HS-5 (cell line): ENCODE data around the gene RPS14.

ENCODE experiments used
- DNase-seq: peaks from one replicate; pipeline ENCODE4 v3.0.0-alpha.2; 2012; ENCODE audit warnings: low read depth

The RPS14 gene

DNA sequence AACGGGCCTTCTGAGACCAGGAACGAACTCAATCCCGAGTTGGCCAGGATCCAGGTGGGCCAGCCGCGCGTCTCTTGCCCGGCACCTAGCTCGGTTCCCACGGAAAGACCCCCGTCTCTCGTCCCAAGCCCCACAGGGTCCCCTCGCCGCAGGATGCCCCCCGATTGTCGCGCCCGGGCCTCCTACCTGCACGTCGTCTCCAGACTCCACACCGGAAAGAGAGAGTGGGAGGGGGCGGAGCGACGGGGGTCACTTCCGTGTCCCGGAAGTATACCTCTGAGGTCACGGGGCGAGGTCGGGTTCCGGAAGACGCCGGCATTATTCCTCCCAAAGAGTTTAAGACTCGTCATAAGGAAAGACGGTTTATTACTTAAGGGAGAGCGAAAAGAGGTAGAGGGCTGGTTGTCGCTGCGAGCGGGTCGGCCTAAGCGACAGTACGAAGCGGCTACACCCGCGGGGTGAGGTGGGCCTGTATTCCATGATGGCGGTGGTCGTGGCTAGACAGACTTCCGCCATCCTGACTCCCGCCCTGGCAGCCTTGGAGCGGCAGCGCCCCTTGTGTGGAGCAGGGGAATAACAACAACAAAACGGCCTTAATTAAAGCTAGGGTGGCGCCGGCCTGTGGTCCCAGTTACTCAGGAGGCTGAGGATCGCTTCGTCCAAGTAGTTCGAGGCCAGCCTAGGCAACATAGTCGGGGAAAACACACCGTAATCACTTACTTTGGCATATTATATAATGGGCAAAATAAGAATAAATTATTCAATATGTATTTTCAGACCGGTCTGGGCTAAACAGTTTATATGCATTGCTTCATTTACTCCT lies at the start of gene RPS14:
Gene RPS14, minus strand, starts transcription at position 223 of the 823 bp plus-strand sequence. CDS start 2,006 bp downstream, outside the sequence.
- DNase-seq: peak; percentile 91

- no peak for DNase-seq
Observed at GRCh38 chr5:150498971-150499370, 49.4 kb upstream of the RPS14 start.

DNA sequence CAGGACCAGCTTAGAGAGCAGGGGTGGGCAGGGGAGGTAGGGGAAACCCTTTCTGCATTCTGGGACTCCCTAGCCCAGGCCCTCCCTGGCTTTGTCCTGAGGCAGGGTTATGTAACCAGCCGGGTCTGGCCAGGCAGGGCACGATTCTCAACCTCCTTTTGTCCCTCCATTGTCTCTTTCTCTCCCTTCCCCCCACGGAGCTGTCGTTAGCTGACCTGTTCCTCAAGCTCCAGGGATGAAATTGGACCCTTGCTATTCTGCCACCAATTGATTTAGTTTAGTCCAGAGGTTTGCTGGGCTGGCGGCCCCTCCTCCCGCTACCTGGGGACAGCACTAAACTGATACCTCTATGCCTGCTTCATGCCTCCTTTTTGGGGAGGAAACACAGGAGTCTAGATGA lies 49.0 kb upstream of the RPS14 start:
- DNase-seq: no peak

DNA sequence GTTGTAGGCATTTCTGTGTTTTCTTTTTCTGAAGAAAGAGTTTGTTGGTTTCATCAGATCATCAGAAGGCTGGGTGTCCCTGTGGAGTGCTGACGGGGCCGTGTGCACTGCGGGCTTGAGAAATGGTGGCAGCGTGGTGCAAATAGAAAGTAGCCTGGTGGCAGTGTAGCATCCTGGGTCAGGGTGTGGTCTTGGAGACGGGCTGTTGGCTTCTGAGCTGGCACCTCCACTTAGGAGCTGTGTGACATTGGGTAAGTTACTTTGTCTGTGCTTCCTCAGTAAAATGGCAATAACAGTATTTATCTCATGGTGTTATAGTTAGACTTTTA lies 48.4 kb upstream of the RPS14 start:
- DNase-seq: no peak

- peak; percentile 91 for DNase-seq
Observed at GRCh38 chr5:150497274-150497988, 47.9 kb upstream of the RPS14 start.

- DNase-seq: no peak
Observed at GRCh38 chr5:150496534-150496933, 47.0 kb upstream of the RPS14 start.

- no peak for DNase-seq
Observed at GRCh38 chr5:150496098-150496497, 46.6 kb upstream of the RPS14 start.

GRCh38 chr5:150492621-150493020 lies 43.1 kb upstream of the RPS14 start:
- DNase-seq: peak; percentile 88

- no peak for DNase-seq
Observed at GRCh38 chr5:150491876-150492275, 42.3 kb upstream of the RPS14 start.

DNA sequence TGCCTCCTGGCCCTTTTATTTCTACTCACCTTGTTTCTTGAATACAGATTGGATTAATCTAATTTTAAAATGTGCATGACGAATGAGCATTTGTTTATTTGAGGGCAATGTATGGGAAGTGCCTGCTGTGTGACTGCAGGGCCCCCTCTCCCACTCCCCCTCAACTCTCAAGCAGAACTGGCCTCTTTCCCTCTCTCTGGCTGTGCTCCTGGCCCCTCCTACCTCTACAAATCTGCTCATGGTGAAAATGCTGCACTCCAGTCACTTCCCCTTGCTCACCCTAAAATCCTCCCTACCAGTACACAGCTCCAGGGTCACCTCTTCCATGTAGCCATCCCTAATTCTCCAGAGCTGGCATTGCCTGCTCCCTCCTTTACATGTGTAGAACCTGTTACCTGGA lies 41.2 kb upstream of the RPS14 start:
- DNase-seq: no peak

- no peak for DNase-seq
Observed at GRCh38 chr5:150490296-150490669, 40.7 kb upstream of the RPS14 start.

GRCh38 chr5:150489360-150490295 lies 40.1 kb upstream of the RPS14 start:
- no peak for DNase-seq

GRCh38 chr5:150488519-150489359 lies 39.2 kb upstream of the RPS14 start:
- DNase-seq: no peak

DNA sequence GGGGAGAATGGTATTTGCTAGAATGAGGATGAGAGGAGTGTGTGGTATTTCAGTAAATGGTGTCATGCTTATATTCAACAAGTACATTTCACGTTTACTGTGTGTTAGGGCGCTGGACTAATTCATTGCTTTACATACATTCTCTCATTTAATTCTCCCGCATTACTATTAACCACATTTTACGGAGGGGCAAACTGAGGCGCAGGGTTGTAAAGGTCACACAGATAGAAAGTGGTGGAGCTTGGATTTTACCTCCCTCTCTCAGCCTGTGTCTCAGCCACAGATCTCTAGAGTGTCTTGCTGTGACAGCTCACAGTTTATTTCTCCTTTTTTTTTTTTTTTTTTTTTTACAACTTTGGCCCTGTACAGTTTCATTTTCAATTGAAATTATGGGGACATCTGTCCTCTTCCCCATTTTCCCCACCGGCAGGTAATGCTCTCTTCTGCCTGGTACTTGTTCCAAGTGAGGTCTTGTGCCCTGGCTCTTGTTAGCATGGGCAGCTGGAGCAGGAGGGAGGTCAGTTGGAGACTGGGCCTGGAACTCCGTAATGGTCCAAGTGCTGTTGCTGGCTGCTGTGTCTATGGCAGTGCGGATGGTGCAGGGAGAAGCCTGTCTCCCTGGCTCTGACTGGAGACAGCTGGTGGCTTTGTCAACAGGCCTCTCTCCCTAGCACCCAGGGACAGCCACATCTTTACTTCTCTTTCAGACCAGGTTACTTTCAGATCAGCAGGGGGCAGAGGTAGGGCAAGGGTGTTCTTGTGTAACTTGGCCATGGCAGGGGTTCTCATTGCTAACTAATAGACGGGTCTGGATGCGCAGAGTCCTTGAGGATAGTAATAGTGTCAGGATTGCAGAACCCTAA lies 37.9 kb upstream of the RPS14 start:
- DNase-seq: no peak

GRCh38 chr5:150486402-150487198 lies 37.1 kb upstream of the RPS14 start:
- no peak for DNase-seq

- DNase-seq: no peak
Observed at GRCh38 chr5:150485693-150486401, 36.3 kb upstream of the RPS14 start.

DNA sequence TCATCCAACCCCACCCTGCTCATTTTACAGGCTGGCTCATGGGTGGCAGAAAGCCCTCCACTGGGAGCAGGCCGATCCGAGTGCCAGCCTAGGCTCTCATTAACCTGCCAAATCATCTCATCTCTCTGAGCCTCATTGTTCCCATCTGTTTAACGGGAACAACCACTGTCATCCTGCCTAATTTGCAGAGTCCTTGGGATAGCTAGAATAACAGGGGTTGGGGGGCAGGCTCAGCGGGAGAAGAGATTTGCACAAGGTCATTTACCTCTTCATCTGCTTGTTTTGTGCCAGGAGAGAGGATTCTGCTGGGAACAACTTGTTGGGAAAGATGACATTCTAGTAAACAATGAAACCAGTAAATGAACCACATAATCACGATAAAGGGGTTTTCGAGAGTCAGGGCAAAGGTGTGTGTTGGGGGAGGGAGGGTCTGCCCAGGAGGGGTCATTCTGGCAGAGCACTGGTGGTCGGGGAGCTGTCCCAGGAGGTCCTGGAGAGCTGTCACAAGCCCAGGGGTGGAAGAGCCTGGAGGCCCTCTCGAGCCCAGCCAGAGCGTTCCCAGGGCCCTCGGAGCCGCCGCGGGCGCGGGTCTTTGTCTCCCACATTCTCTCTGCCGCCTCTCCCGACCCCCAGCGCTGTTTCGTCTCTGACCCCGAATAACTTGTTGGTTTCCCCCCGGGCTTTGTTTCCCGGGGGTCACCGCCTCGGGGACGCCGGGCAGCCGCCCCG lies 35.6 kb upstream of the RPS14 start:
- no peak for DNase-seq

GRCh38 chr5:150481972-150482406 lies 32.5 kb upstream of the RPS14 start:
- DNase-seq: no peak

GRCh38 chr5:150481708-150481965 lies 32.1 kb upstream of the RPS14 start:
- DNase-seq: no peak
